ENCODE data around the gene MCM7. TPM values are rescaled to one million over a fixed set of nuclear protein-coding genes. Genes with fewer than 3 reads are reported as not detected.

MCM7 gene
- total and polyA plus RNA-seq, 2 of the 13 experiments (the other 11 are each of a cell fraction or from before 2014, with no cell fraction given) = 84.5 to 214 TPM

DNA sequence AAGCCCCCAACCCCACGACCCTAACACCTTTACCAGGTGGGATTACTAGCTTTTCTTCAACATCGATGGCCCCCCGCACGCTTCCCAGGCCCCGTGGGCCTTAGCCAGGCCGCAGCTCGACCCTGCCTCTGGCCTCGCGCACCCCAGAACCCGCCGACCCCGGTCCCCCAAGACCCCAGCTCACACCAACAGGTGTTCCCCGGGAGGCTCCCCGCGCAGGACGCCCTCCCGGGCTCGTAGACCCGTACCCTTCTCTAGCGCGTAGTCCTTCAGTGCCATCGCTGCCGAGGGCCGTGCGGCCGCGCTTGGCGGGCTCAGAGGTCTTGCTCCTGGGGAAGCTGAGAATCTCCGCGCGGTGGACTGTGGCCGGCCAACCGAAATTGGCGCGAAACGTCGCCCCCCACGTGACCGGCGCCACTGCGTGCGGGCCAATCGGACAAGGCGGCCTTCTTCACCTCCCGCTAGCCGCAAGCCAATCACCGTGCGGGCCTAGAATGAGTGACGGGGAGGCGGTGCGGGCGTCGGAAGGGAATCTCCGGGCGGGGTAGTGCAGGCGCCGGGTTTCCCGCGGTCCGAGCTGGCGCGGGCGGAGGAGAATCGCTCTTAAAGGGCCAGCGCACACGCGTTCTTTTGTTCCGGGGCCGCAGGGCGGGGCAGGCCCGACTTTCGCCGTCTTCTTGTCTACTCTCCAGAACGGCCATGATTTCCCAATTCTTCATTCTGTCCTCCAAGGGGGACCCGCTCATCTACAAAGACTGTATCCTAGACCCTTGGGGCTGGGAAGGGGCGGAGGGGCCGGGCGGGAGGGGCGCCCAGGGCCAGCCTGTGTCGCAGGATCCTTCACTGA, at the start of gene MCM7, which contains the start of gene AP4M1 (continued):
- TF ChIP-seq, protein P1, sequence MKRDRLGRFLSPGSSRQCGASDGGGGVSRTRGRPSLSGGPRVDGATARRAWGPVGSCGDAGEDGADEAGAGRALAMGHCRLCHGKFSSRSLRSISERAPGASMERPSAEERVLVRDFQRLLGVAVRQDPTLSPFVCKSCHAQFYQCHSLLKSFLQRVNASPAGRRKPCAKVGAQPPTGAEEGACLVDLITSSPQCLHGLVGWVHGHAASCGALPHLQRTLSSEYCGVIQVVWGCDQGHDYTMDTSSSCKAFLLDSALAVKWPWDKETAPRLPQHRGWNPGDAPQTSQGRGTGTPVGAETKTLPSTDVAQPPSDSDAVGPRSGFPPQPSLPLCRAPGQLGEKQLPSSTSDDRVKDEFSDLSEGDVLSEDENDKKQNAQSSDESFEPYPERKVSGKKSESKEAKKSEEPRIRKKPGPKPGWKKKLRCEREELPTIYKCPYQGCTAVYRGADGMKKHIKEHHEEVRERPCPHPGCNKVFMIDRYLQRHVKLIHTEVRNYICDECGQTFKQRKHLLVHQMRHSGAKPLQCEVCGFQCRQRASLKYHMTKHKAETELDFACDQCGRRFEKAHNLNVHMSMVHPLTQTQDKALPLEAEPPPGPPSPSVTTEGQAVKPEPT (CRISPR knock-in tag; IDR thresholded peaks at IDR 0.05; ENCODE audit: low read depth) = no peak; the same call in 1 of the 2 replicates
- no peak; the same call in none of the 2 replicates for TF ChIP-seq YEATS4 (CRISPR knock-in tag; IDR thresholded peaks at IDR 0.05; ENCODE audit: borderline replicate concordance)
- TF ChIP-seq RFX1 (IDR thresholded peaks at IDR 0.05) = no peak
- TF ChIP-seq MIER3 (CRISPR knock-in tag; IDR thresholded peaks at IDR 0.05; ENCODE audit: borderline replicate concordance) = no peak
- TF ChIP-seq, protein P2, sequence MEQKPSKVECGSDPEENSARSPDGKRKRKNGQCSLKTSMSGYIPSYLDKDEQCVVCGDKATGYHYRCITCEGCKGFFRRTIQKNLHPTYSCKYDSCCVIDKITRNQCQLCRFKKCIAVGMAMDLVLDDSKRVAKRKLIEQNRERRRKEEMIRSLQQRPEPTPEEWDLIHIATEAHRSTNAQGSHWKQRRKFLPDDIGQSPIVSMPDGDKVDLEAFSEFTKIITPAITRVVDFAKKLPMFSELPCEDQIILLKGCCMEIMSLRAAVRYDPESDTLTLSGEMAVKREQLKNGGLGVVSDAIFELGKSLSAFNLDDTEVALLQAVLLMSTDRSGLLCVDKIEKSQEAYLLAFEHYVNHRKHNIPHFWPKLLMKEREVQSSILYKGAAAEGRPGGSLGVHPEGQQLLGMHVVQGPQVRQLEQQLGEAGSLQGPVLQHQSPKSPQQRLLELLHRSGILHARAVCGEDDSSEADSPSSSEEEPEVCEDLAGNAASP (CRISPR knock-in tag; IDR thresholded peaks at IDR 0.05; ENCODE audit: borderline replicate concordance) = no peak
- TF ChIP-seq TOE1 (CRISPR knock-in tag; IDR thresholded peaks at IDR 0.05) = no peak
- TF ChIP-seq KDM5A (IDR thresholded peaks at IDR 0.05; ENCODE audit: borderline replicate concordance, low read length) = peak; percentile 66
- TF ChIP-seq POGZ (CRISPR knock-in tag; IDR thresholded peaks at IDR 0.05) = no peak
- TF ChIP-seq ZNF878 (CRISPR knock-in tag; IDR thresholded peaks at IDR 0.05) = peak; percentile 73; the same call in 1 of the 2 replicates
- peak; percentile 67; the same call in 1 of the 2 replicates for TF ChIP-seq DMAP1 (CRISPR knock-in tag; IDR thresholded peaks at IDR 0.05)
- TF ChIP-seq ZZZ3 (CRISPR knock-in tag; IDR thresholded peaks at IDR 0.05; ENCODE audit: borderline replicate concordance) = no peak
- no peak for TF ChIP-seq ZNF562 (CRISPR knock-in tag; IDR thresholded peaks at IDR 0.05; ENCODE audit: borderline replicate concordance)
- TF ChIP-seq, protein P3, sequence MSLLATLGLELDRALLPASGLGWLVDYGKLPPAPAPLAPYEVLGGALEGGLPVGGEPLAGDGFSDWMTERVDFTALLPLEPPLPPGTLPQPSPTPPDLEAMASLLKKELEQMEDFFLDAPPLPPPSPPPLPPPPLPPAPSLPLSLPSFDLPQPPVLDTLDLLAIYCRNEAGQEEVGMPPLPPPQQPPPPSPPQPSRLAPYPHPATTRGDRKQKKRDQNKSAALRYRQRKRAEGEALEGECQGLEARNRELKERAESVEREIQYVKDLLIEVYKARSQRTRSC (CRISPR knock-in tag; IDR thresholded peaks at IDR 0.05; ENCODE audit: low read depth) = no peak
- TF ChIP-seq RORA (CRISPR knock-in tag; IDR thresholded peaks at IDR 0.05) = no peak
- TF ChIP-seq ZNF772 (CRISPR knock-in tag; IDR thresholded peaks at IDR 0.05) = no peak
- TF ChIP-seq, protein P4, sequence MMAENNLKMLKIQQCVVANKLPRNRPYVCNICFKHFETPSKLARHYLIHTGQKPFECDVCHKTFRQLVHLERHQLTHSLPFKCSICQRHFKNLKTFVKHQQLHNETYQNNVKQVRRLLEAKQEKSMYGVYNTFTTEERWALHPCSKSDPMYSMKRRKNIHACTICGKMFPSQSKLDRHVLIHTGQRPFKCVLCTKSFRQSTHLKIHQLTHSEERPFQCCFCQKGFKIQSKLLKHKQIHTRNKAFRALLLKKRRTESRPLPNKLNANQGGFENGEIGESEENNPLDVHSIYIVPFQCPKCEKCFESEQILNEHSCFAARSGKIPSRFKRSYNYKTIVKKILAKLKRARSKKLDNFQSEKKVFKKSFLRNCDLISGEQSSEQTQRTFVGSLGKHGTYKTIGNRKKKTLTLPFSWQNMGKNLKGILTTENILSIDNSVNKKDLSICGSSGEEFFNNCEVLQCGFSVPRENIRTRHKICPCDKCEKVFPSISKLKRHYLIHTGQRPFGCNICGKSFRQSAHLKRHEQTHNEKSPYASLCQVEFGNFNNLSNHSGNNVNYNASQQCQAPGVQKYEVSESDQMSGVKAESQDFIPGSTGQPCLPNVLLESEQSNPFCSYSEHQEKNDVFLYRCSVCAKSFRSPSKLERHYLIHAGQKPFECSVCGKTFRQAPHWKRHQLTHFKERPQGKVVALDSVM (CRISPR knock-in tag; IDR thresholded peaks at IDR 0.05) = no peak; the same call in 1 of the 2 replicates
- no peak for TF ChIP-seq SRSF4 (IDR thresholded peaks at IDR 0.05; ENCODE audit: low read depth, low read length, poor library complexity, severe bottlenecking)
- no peak for TF ChIP-seq RBM22 (optimal IDR thresholded peaks at IDR 0.05; ENCODE audit: low read length)
- TF ChIP-seq NFIB (CRISPR knock-in tag; IDR thresholded peaks at IDR 0.05; ENCODE audit: borderline replicate concordance) = no peak
- no peak; the same call in 1 of the 2 replicates for TF ChIP-seq ZBTB7A (CRISPR knock-in tag; IDR thresholded peaks at IDR 0.05)
- no peak for TF ChIP-seq FOXM1 (CRISPR knock-in tag; IDR thresholded peaks at IDR 0.05)
- no peak; the same call in 1 of the 2 replicates for TF ChIP-seq ZNF224 (CRISPR knock-in tag; IDR thresholded peaks at IDR 0.05)

Data from HepG2 (cell line).